GM19193 (cell line): ENCODE data around the gene SULT4A1.

Source experiments
- POLR2A ChIP-seq: IDR thresholded peaks from 4 replicates; pipeline ENCODE4 v1.6.1; 2011; ENCODE audit not compliant: insufficient read depth, insufficient read length; ENCODE audit errors: extremely low read depth

SULT4A1 gene, protein sequence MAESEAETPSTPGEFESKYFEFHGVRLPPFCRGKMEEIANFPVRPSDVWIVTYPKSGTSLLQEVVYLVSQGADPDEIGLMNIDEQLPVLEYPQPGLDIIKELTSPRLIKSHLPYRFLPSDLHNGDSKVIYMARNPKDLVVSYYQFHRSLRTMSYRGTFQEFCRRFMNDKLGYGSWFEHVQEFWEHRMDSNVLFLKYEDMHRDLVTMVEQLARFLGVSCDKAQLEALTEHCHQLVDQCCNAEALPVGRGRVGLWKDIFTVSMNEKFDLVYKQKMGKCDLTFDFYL

DNA sequence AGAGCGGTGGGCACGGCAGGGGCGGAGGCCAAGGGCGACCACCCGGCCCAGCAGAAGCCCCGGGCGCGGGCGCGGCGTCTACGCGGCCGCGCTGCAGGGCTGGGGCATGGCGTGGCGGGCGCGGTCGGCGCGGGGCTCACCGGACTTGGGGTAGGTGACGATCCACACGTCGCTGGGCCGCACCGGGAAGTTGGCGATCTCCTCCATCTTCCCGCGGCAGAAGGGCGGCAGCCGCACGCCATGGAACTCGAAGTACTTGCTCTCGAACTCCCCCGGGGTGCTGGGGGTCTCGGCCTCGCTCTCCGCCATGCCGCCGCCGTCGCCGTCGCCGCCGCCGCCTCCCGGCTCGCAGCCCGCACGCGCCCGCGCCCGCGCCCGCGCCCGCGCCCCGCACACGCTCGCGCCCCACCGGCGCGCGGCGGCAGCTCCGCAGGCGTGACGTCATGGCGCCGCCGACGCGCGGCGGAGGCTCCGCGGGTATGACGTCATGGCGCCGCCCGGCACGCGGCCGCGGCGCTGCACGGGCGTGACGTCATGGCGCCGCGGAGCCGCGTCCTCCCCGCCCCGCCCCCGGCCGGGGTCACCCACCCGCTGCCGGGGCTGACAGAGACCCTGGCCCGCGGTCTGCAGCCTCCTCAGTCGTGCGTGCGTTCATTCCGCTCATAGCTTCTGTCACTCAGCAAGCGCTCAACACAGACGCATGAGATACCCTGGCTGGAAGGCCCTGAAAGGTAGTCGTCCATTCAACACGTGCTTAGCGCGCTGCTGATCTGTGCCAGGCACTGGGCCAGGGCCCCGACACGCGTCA is at the start of gene SULT4A1:
Gene SULT4A1 (minus strand): TSS at position 440 of the 808 bp plus-strand sequence. CDS start 131 bp downstream, at position 309.
- no peak for TF ChIP-seq POLR2A

DNA sequence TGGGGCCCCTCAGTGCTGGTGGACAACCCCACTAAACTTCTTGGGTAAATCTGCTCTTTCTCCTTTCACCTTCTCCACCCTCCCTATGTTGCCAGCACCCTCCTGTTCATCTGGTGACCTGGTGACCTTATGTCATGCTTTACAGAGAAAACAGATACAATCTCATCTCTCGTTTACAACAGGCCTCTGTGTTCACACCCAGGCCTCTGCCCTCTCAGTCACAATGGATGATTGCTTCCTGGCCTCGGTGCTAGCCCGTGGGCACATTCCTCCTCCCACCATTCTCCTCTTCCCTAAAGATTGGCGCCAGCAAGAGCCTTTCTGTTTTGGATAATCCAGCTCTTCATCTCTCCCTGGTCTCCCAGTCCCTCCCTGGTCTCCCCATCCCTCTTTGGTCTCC is 49.0 kb upstream of the SULT4A1 start:
- no peak for TF ChIP-seq POLR2A

DNA sequence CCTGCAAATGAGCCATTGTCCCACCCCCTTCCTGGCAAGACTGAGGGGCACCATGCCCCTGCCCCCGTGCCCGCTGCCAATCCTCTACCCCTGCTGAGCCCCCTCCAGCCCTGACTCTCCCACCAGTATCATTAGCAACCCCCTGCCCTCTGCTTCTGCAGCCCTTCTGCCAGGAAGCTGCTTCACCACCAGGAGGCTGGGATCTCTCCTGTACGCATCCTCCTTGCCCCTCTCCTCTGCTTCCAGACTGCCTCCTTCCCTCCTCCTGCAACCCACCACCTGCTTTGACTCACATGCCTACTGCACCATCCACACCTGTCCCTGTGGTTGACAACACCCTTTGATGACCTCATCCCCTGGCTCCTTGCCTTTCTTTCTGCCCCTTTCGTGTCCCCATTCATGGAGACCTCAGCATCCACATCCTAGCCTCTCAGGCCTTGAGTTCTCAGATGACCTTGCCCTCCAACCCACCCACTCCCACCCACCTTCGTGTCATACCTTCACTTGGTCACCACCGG is 47.9 kb upstream of the SULT4A1 start:
- no peak for TF ChIP-seq POLR2A

DNA sequence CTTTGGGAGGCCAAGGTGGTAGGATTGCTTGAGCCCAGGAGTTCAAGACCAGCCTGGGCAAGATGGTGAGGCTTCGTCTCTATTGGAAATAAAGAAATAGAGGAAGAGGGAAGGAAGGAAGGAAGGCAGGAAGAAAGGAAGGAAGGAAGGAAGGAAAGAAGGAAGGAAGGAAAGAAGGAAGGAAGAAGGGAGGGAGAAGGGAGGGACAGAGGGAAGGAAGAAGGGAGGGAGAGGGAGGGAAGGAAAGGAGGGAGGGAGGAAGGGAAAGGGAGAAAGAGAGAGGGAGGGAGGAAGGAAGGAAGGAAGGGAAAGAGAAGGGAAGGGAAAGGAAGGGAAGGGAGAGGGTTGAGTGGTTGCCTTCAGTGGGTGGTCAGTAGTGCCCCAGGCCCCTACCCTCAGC is 47.4 kb upstream of the SULT4A1 start:
- TF ChIP-seq POLR2A, result no peak

DNA sequence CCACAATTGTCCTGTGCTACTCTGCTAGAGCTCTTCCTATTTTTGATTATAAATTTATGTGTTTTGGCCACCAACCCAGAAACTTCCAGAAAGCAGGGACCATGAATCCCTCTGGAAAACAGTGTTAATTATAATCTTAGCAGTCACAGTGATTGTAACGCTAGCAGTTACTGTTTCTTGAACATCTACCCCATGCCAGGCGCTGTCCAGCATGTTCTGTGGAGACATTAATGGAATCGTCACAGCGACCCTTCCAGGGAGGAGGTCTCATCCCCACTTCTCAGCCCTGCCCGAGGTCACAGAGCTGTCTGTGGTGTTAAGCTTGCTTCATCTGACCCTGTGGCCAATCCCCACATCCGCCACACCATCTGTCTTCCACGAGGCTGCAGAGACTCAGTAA is 43.4 kb upstream of the SULT4A1 start:
- no peak for TF ChIP-seq POLR2A

DNA sequence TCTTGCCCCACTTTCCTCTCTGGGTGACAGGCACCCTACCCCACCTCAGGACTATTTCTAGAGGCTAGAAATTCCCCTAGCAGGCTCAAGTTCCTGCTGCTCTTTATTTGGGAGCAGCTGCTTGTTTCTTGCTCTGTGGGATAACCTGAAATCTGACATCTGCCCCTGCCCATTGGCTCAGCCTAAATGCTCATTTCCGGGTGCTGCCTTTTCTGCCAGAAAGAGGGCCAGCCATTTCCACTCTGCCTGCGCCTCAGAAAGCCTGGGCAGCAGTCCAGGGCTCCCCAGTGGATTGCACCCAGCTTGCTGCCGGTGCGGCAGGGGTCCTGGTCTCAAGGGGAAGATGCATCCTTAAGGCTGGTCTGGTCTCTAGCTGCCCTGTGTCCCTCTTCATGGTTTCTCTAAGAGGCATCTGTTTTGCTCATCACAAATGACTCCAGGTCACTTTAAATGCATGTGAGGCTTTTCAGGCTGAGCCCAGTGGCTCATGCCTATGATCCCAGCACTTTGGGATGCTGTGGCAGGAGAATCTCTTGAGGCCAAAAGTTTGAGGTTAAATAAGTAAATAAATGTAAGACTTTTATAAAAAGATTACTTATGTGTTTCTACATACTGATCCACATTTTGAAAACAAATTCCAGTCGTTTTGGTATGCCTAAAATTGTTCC is 39.8 kb upstream of the SULT4A1 start:
- no peak for TF ChIP-seq POLR2A

DNA sequence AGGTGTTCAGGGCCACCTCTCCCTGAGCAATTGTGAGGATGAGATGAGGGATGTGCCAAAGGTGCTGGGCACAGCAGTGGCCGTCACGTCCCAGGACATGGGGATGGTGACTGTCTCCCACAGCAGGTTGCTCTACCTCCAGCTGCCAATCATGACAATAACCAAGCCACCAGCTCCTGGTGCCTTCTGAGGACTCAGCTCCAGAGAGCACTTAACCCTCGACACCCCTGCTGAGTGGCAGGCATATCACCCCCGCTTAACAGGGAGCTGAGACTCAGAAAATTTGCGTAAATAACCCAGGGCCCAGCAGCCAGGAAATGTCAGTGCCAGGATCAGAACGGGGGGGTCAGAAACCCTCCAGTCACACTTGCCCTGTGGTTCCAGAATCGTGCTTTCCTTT is 37.9 kb upstream of the SULT4A1 start:
- no peak for TF ChIP-seq POLR2A

DNA sequence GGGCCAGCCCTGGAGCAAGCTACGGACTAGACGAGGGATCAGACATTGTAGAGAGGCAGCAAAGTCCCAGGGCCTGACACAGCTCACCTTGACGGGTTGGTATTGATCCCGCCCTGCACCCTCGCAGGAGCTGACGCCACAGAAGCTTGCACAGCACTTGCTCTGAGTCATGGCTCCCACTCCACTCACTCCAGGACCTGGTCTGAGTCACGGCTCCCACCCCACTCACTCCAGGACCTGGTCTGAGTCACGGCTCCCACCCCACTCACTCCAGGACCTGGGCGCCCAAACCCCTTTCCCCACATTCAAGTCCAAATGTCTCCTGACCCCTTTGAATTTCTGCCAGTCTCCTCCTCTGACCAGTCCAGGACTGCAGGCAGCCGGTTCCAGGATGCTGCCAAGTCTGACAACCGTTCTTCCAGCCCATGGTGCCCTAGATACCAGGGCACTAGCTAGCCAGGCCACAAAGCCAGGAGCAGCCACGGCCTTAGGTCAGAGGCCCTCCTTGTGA is 35.5 kb upstream of the SULT4A1 start:
- TF ChIP-seq POLR2A, result no peak

DNA sequence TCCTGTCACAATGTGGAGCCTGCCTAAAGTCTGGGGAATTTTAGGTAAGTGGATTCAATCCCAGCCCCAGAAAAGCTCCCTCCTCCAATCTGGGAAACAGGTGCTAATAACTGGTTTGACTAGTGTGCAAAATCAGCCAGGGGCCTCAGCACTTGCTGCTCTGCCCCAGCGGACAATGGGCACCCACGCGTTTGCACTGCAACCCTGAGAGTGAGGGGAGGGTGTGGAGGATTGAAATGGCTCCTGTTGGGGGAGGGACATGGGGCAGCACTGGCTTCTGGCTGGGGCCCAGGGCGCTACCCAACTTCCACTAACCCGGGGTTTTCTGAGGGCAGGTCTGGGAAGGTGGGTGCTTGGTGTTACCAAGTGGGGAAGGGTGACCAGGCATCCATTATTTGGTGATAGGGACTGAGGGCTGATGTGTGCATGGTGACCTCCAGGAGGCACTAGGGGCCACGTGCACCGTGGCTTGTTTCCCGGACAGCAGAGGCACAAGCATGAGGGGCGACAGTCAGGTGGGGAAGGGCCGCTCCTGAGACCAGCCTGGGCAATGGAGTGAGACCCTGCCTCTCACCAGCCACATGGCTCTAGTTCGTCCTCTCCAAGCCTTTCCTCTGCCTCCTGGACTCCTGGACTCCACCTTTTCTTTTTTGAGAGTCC is 33.8 kb upstream of the SULT4A1 start:
- no peak for TF ChIP-seq POLR2A

DNA sequence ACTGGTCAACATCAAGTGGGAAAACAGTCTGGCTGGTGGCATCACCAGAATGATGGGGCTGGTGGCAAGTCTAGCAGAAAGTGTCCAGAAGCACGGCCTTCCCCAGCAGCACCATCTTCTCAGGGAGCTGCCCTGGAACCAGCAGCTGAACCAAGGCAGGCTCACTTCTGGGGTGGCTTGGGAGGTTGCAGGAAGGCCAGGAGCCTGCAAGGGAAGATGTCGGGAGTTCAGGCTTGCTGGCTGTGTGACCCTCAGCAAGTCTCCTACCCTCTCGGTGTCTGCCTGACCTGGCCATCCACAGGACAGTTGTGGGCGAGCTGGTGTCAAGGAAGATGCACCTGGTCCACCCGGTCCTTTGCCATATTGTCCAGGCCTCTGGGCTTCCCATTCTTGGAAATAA is 31.8 kb upstream of the SULT4A1 start:
- no peak for TF ChIP-seq POLR2A

DNA sequence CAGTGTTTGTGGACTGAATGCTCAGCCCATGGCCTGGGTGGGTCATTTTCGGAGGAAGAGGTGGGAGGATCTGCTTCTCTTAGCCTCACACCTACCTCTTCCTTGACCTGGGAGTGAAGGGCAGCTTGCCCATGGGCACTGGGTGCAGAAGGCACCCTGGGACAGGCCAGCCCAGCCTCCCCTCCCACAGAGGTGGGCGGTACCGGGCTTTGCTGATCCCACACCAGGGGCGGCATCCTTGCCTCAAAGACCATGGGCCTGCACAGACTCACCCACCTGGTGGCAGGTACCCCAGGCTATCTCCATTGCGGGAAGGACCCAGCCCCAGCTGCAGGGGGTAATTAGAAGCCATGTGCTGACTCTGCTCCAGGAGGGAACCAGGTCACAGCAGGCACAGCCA is 31.0 kb upstream of the SULT4A1 start:
- TF ChIP-seq POLR2A, result no peak

DNA sequence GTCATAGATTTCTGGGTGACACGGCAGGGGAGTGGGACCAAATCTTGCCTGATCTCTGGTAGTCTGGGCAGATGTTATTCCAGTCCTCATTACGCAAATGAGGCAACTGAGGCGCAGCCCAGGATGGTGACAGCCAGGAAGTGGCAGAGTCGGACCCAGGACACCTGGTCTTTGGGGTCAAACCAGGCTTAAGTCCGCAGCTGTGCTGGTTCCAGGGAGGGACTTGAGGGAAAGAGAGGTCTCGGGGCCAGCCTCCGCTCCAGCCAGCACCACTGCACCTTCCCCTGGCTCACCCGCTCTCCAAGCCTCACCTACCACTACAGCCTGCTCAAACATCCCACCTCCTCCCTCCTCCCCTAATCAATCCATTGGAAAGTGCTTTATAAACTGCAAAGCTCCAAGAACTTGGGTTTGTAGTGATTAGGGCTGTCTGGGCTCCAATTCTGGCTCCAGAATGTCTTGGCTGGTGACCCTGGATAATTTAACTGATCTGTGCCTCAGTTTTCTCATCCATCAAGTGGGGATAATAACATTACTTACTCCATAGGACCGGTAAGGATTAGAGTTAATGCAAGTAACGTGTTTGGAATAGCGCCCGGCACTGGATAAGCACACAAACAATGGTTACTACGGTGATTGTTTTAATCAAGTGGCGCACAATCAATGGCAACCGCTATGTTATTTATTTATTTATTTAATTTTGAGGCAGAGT is 30.0 kb upstream of the SULT4A1 start:
- no peak for TF ChIP-seq POLR2A

DNA sequence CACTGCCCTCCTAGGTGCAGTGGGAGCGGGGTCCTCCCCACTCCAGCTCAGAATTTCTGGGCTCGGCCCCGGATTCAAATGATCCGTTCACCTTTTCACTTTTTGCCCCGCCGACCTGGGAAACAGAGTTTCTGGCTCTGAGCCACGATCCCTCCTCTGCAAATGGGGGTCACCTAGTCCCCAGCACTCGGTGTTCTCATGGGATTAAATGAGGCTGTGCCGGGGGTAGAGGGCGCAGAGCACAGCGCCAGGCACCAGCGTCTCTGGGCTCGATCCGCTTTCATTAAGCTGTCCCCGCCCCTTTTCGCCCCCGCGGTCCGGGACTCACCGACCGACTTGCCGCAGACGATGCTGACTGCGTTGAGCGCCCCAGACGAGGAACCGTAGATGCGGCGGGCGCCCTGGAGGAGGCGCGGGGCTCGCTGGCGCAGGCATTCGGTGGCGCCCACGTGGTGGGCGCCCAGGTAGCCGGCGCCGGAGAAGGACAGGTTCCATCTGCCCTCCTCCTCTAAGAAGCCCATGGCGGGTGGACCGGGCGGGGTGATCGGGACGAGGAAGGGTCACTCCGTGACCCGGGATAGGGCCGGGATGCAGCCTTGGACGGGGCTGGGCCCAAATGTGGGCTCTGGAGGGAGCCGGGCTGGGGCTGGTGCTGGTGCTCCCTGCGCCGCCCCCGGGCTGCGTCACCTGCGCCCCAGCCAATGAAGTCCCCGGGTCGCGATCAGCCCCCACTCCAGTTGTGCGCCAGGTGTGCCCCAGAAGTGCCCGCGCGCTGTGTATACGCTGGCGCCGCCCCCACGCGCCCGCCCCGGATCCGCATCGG is 29.3 kb upstream of the SULT4A1 start, which contains the start of gene PNPLA5:
Gene PNPLA5 (minus strand): TSS at position 654 of the 823 bp plus-strand sequence. CDS start 133 bp downstream, at position 521.
- no peak for TF ChIP-seq POLR2A
